OCI-LY7 (cell line): ENCODE results near the gene CIITA. TPM values are rescaled to one million over a fixed set of nuclear protein-coding genes. Genes with fewer than 3 reads are reported as not detected.

Experiments used
- BruUV-seq: library from RNA; stranded (reverse); fragments of 400-500 nt; replicated peaks from 2 replicates; lab custom pipeline; 2021; lab: Mats Ljungman, UMichigan
- CTCF ChIA-PET: fragments of 300-600 bp; sonication (Branson Sonifier 250); formaldehyde crosslinking; loops from one replicate; lab custom pipeline; 2022; ENCODE audit warnings: antibody characterized with exemption; ENCODE audit not compliant: unreplicated experiment; lab: Charles Lee
- POLR2A ChIA-PET: fragments of 300-600 bp; sonication (Branson Sonifier 250); formaldehyde crosslinking; loops from one replicate; lab custom pipeline; 2022; ENCODE audit warnings: antibody characterized with exemption; lab: Charles Lee
- DNase-seq: peaks from one replicate; pipeline ENCODE4 v3.0.0-alpha.2; 2015; ENCODE audit warnings: low spot score
- H2AFZ ChIP-seq: fragments of 200-600 bp; sonication (generic), shearing (Covaris generic); 2 replicates; pipeline ENCODE4 v1.6.1; 2014; ENCODE audit warnings: mild to moderate bottlenecking, antibody characterized with exemption, low read length, moderate library complexity
- H3K27ac ChIP-seq: fragments of 200-600 bp; sonication (generic); 2 replicates; pipeline ENCODE4 v1.5.1; 2014; ENCODE audit warnings: mixed run types, low read depth, mild to moderate bottlenecking, moderate library complexity, low read length, inconsistent platforms; ENCODE audit not compliant: poor library complexity, severe bottlenecking
- H3K36me3 ChIP-seq: fragments of 200-600 bp; sonication (generic); 2 replicates; pipeline ENCODE4 v1.6.1; 2014; ENCODE audit warnings: mild to moderate bottlenecking, antibody characterized with exemption, low read length, moderate library complexity, mixed read lengths; ENCODE audit not compliant: insufficient read depth
- H3K4me1 ChIP-seq: fragments of 200-600 bp; sonication (generic); 2 replicates; pipeline ENCODE4 v1.5.1; 2014; ENCODE audit warnings: mild to moderate bottlenecking, low read length; ENCODE audit not compliant: insufficient read depth, poor library complexity, severe bottlenecking
- H3K4me2 ChIP-seq: fragments of 200-600 bp; sonication (generic); 2 replicates; pipeline ENCODE4 v1.6.1; 2014; ENCODE audit warnings: mild to moderate bottlenecking, low read length
- H3K4me3 ChIP-seq: fragments of 200-600 bp; sonication (generic); 2 replicates; pipeline ENCODE4 v1.5.1; 2014; ENCODE audit warnings: mild to moderate bottlenecking, low read depth, low read length; ENCODE audit not compliant: poor library complexity, severe bottlenecking
- H3K79me2 ChIP-seq: fragments of 200-600 bp; sonication (generic); 2 replicates; pipeline ENCODE4 v1.6.1; 2016; ENCODE audit warnings: low read depth, mild to moderate bottlenecking, low read length, moderate library complexity, mixed read lengths; ENCODE audit not compliant: insufficient read depth
- H3K9me2 ChIP-seq: fragments of 200-600 bp; sonication (generic); 2 replicates; pipeline ENCODE4 v1.6.1; 2016; ENCODE audit warnings: mild to moderate bottlenecking, low read length, mixed read lengths; ENCODE audit not compliant: insufficient read depth
- H3K9me3 ChIP-seq: fragments of 200-600 bp; sonication (generic); 2 replicates; pipeline ENCODE4 v1.6.1; 2014; ENCODE audit warnings: mild to moderate bottlenecking, mixed run types, low read length, mixed read lengths
- H4K20me1 ChIP-seq: fragments of 200-600 bp; sonication (generic); 2 replicates; pipeline ENCODE4 v1.6.1; 2014; ENCODE audit warnings: mild to moderate bottlenecking, antibody characterized with exemption, low read length, moderate library complexity, mixed read lengths; ENCODE audit not compliant: insufficient read depth
- EZH2phosphoT487 ChIP-seq: fragments of 200-600 bp; sonication (generic); IDR thresholded peaks from 2 replicates; pipeline ENCODE4 v1.6.1; 2018; ENCODE audit warnings: low read depth, borderline replicate concordance, mild to moderate bottlenecking, mixed run types, antibody characterized with exemption, low read length, moderate library complexity, mixed read lengths
- intact Hi-C: fragments of 100-400 bp; cut with micrococcal nuclease; formaldehyde crosslinking; loops from one replicate; pipeline ENCODE4 v1.10.0; 2022; ENCODE audit not compliant: unreplicated experiment
- total RNA-seq, 2 experiments: library from RNA; depleted of rRNA in 1 of 2; stranded (reverse); fragments of >200 nt in 1 of 2; shearing (Covaris generic) in 1 of 2; gene quantifications; 2 replicates each; pipeline ENCODE4 v1.2.3, GENCODE V29; 2014 to 2022
- TF ChIP-seq, protein P1 (sequence below): fragments of 200-600 bp; sonication (generic); conservative IDR thresholded peaks from 2 replicates; pipeline ENCODE4 v1.5.1; 2014; ENCODE audit warnings: mild to moderate bottlenecking, antibody characterized with exemption, low read length, moderate library complexity, mixed read lengths

CIITA gene
- total RNA-seq, 2 experiments from 2014 or later, result 68.7 to 101 TPM

GRCh38 chr16:10836174-10836853 is 40.7 kb upstream of the CIITA start:
- Histone ChIP-seq H3K9me3 (no peaks in the 10 kb centered on the region), H3K36me3 (no peaks in the 10 kb centered on the region), H3K4me3 (no peak overlapping the region), H4K20me1 (no peaks in the 10 kb centered on the region), H2AFZ (no peak overlapping the region), H3K4me1 (peaks cover 14% of the 10 kb centered on the region), H3K9me2 (no peaks in the 10 kb centered on the region), H3K79me2 (no peaks in the 10 kb centered on the region), H3K4me2 (no peak overlapping the region), H3K27ac (no peak overlapping the region)
- TF ChIP-seq, protein P1, sequence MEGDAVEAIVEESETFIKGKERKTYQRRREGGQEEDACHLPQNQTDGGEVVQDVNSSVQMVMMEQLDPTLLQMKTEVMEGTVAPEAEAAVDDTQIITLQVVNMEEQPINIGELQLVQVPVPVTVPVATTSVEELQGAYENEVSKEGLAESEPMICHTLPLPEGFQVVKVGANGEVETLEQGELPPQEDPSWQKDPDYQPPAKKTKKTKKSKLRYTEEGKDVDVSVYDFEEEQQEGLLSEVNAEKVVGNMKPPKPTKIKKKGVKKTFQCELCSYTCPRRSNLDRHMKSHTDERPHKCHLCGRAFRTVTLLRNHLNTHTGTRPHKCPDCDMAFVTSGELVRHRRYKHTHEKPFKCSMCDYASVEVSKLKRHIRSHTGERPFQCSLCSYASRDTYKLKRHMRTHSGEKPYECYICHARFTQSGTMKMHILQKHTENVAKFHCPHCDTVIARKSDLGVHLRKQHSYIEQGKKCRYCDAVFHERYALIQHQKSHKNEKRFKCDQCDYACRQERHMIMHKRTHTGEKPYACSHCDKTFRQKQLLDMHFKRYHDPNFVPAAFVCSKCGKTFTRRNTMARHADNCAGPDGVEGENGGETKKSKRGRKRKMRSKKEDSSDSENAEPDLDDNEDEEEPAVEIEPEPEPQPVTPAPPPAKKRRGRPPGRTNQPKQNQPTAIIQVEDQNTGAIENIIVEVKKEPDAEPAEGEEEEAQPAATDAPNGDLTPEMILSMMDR, result no peak
- no peak for TF ChIP-seq EZH2phosphoT487
- intact Hi-C loops, result no loop called here
- DNase-seq, result no peak
- ChIA-PET POLR2A (interaction anchor here (0.8 kb wide), 1 partner anchor 35 kb away, joined by 3 read pairs; no protein-coding TSS in a partner anchor), CTCF (no interaction called here)
- no TSS peak for BruUV-seq

DNA sequence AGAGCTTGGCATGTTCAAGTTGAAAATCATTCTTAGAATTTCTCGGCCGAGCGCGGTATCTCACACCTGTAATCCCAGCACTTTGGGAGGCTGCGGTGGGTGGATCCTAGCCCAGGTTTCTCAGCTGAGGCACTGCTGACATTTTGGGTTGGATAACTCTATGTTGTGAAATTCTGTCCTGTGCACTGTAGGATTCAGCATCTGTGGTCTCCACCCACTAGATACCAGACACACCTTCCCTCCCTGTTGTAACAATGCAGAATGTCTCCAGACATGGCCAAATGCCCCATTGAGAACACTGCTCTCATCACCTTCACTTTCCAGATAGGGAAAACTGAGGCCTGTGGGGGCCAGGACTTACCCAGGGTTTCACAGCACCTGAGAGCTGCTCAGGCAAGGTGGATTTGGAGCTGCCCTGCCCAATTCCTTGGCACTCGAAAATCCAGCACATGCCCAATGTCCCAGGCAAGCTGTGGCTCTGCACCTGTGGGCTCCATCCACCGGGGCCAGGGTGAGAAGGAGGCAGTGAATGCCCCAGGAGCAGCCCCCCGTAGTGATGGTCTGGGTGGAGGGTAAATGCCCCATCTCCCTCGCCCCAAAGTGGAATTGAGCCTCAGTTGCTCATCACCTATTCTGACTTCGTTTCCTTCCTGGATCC is 38.3 kb upstream of the CIITA start:
- no peaks in the 10 kb centered on the region for H4K20me1 ChIP-seq
- H3K36me3 ChIP-seq, result no peaks in the 10 kb centered on the region
- TF ChIP-seq, protein P1, result no peak
- no peak for TF ChIP-seq EZH2phosphoT487
- intact Hi-C loops, result no loop called here
- no peak overlapping the region for H2AFZ ChIP-seq
- H3K4me3 ChIP-seq, result no peak overlapping the region
- DNase-seq, result no peak
- no peaks in the 10 kb centered on the region for H3K9me3 ChIP-seq
- BruUV-seq, result no TSS peak
- CTCF ChIA-PET, result no interaction called here
- H3K79me2 ChIP-seq, result no peaks in the 10 kb centered on the region
- H3K4me1 ChIP-seq, result peaks cover 5% of the 10 kb centered on the region
- no peak overlapping the region for H3K27ac ChIP-seq
- POLR2A ChIA-PET, result interaction anchor here (0.7 kb wide), 1 partner anchor 631 kb away, joined by 4 read pairs; no protein-coding TSS in a partner anchor
- no peak overlapping the region for H3K4me2 ChIP-seq
- no peaks in the 10 kb centered on the region for H3K9me2 ChIP-seq

GRCh38 chr16:10839279-10839666 is 37.7 kb upstream of the CIITA start:
- no peaks in the 10 kb centered on the region for H3K9me3 ChIP-seq
- no peak overlapping the region for H2AFZ ChIP-seq
- ChIA-PET CTCF (no interaction called here), POLR2A (interaction anchor here (0.7 kb wide), 1 partner anchor 630 kb away, joined by 4 read pairs; no protein-coding TSS in a partner anchor)
- H4K20me1 ChIP-seq, result no peaks in the 10 kb centered on the region
- H3K9me2 ChIP-seq, result no peaks in the 10 kb centered on the region
- intact Hi-C loops, result no loop called here
- no peaks in the 10 kb centered on the region for H3K79me2 ChIP-seq
- TF ChIP-seq, protein P1, result no peak
- TF ChIP-seq EZH2phosphoT487, result no peak
- no peak for DNase-seq
- no peak overlapping the region for H3K4me2 ChIP-seq
- H3K4me1 ChIP-seq, result peaks cover 5% of the 10 kb centered on the region
- H3K27ac ChIP-seq, result no peak overlapping the region
- no TSS peak for BruUV-seq
- no peaks in the 10 kb centered on the region for H3K36me3 ChIP-seq
- no peak overlapping the region for H3K4me3 ChIP-seq
